ENCODE data around the gene CST1. TPM values are rescaled to one million over a fixed set of nuclear protein-coding genes. Genes with fewer than 3 reads are reported as not detected.
A peak's percentile ranks its signal among the peaks of the same experiment; 100 is the strongest.
"Not testable (repeated sequence)": the region's sequence is repeated elsewhere in the genome, so short reads cannot be mapped to it uniquely, and the experiment has no call there.

CST1 gene
- total RNA-seq, 6 donors from 2014 or later: not detected

- Histone ChIP-seq H3K9me3 (no peaks in the 10 kb centered on the region), H3K4me3 (no peak overlapping the region), H3K4me1 (no peaks in the 10 kb centered on the region), H3K27me3 (no peaks in the 10 kb centered on the region), H3K27ac (no peak overlapping the region), H3K36me3 (no peaks in the 10 kb centered on the region)
- WGBS, 2 donors: 33 to 34% methylated on average over 1 of the region's 1 CpG
- DNase-seq (no peak), ATAC-seq (ENCODE audit: low FRiP score in 2 of 2) (no peak)
- TF ChIP-seq EP300 (IDR thresholded peaks at IDR 0.05) (no peak), POLR2AphosphoS5 (IDR thresholded peaks at IDR 0.05) (no peak), POLR2A (IDR thresholded peaks at IDR 0.05) (no peak), CTCF (IDR thresholded peaks at IDR 0.05) (no peak)
Measured at GRCh38 chr20:23721962-23722361, 28.8 kb downstream of the CST1 start.

- ATAC-seq (ENCODE audit: low FRiP score in 2 of 2); H3K27me3 ChIP-seq; DNase-seq; H3K27ac ChIP-seq; H3K9me3 ChIP-seq; H3K4me3 ChIP-seq; H3K36me3 ChIP-seq; H3K4me1 ChIP-seq: not testable (repeated sequence)
- 64 to 65% methylated on average over 9 of the region's 9 CpGs for WGBS, 2 donors
Measured at GRCh38 chr20:23719351-23719750, 31.4 kb downstream of the CST1 start.

- not testable (repeated sequence) for H3K27ac ChIP-seq; H3K4me1 ChIP-seq; ATAC-seq (ENCODE audit: low FRiP score in 2 of 2)
Measured at GRCh38 chr20:23711778-23712177, 39.0 kb downstream of the CST1 start.

GRCh38 chr20:23710771-23711170, 40.0 kb downstream of the CST1 start:
- 89 to 93% methylated on average over 4 of the region's 4 CpGs for WGBS, 2 donors

More at GRCh38 chr20:23711778-23712177, 39.0 kb downstream of the CST1 start:
- not testable (repeated sequence) for H3K4me3 ChIP-seq, H3K9me3 ChIP-seq, H3K36me3 ChIP-seq, DNase-seq, H3K27me3 ChIP-seq

GRCh38 chr20:23705895-23706294, 44.8 kb downstream of the CST1 start:
- TF ChIP-seq POLR2A (IDR thresholded peaks at IDR 0.05): no peak
- no peak for TF ChIP-seq EP300 (IDR thresholded peaks at IDR 0.05)
- no peak for TF ChIP-seq CTCF (IDR thresholded peaks at IDR 0.05)
- no peak for TF ChIP-seq POLR2AphosphoS5 (IDR thresholded peaks at IDR 0.05)
- no peaks in the 10 kb centered on the region for H3K36me3 ChIP-seq
- no peak overlapping the region for H3K27ac ChIP-seq
- H3K9me3 ChIP-seq: no peaks in the 10 kb centered on the region
- ATAC-seq (ENCODE audit: low FRiP score in 2 of 2): no peak
- H3K4me1 ChIP-seq: no peaks in the 10 kb centered on the region
- 95 to 96% methylated on average over 1 of the region's 1 CpG for WGBS, 2 donors
- DNase-seq: no peak
- H3K4me3 ChIP-seq: no peak overlapping the region
- no peaks in the 10 kb centered on the region for H3K27me3 ChIP-seq

More at GRCh38 chr20:23710771-23711170, 40.0 kb downstream of the CST1 start:
- TF ChIP-seq POLR2AphosphoS5 (IDR thresholded peaks at IDR 0.05): no peak
- no peak for TF ChIP-seq CTCF (IDR thresholded peaks at IDR 0.05)
- no peak for TF ChIP-seq EP300 (IDR thresholded peaks at IDR 0.05)
- peak in 1 of 2 donors; percentile 35 for ATAC-seq (ENCODE audit: low FRiP score in 2 of 2)
- no peaks in the 10 kb centered on the region for H3K9me3 ChIP-seq
- no peaks in the 10 kb centered on the region for H3K4me1 ChIP-seq
- no peak overlapping the region for H3K4me3 ChIP-seq
- DNase-seq: no peak
- no peaks in the 10 kb centered on the region for H3K27me3 ChIP-seq
- no peak overlapping the region for H3K27ac ChIP-seq
- H3K36me3 ChIP-seq: no peaks in the 10 kb centered on the region

GRCh38 chr20:23702021-23702420, 48.7 kb downstream of the CST1 start:
- no peak overlapping the region for H3K27ac ChIP-seq
- TF ChIP-seq EP300 (IDR thresholded peaks at IDR 0.05): no peak
- TF ChIP-seq POLR2AphosphoS5 (IDR thresholded peaks at IDR 0.05): no peak
- no peak for TF ChIP-seq POLR2A (IDR thresholded peaks at IDR 0.05)
- TF ChIP-seq CTCF (IDR thresholded peaks at IDR 0.05): no peak
- H3K4me3 ChIP-seq: no peak overlapping the region
- DNase-seq (no peak), ATAC-seq (ENCODE audit: low FRiP score in 2 of 2) (no peak)
- H3K36me3 ChIP-seq: no peaks in the 10 kb centered on the region
- no peaks in the 10 kb centered on the region for H3K4me1 ChIP-seq
- H3K9me3 ChIP-seq: no peaks in the 10 kb centered on the region
- 81 to 85% methylated on average over 4 of the region's 4 CpGs for WGBS, 2 donors
- H3K27me3 ChIP-seq: no peaks in the 10 kb centered on the region

Data from upper lobe of left lung (tissue), 6 donors.